HCT116 (cell line): ENCODE measurements around the gene OR4K14. TPM values are rescaled to one million over a fixed set of nuclear protein-coding genes. Genes with fewer than 3 reads are reported as not detected.
"Not testable (repeated sequence)": the region's sequence is repeated elsewhere in the genome, so short reads cannot be mapped to it uniquely, and the experiment has no call there.

Experiments
- ATAC-seq: fragments of 200-7000 bp; cut with Tn5 transposase; 2 replicates; pipeline ENCODE4 v1.9.1; 2020; ENCODE audit warnings: mild to moderate bottlenecking, moderate library complexity
- BruUV-seq: library from RNA; stranded (reverse); fragments of 400-500 nt; replicated peaks from 2 replicates; lab custom pipeline; 2021; lab: Mats Ljungman, UMichigan
- CTCF ChIA-PET: fragments of 300-600 bp; sonication (Branson Sonifier 250); formaldehyde crosslinking; loops from one replicate; lab custom pipeline; 2021; ENCODE audit warnings: antibody characterized with exemption; lab: Charles Lee
- POLR2A ChIA-PET: fragments of 300-600, 350-600 bp; sonication (Branson Sonifier 250); formaldehyde crosslinking; loops from one replicate; lab custom pipeline; 2021; ENCODE audit warnings: antibody characterized with exemption; lab: Charles Lee
- RAD21 ChIA-PET, 2 experiments: fragments of 300-600 bp; sonication (Branson Sonifier 250); formaldehyde crosslinking; loops; one replicate each; lab custom pipeline; 2023; ENCODE audit warnings: low total read pairs in 2 of 2; ENCODE audit not compliant: uncharacterized antibody in 2 of 2, unreplicated experiment in 2 of 2, low non-redundant PET in 1 of 2; lab: Charles Lee
- DNase-seq: peaks from one replicate; pipeline ENCODE4 v3.0.0-alpha.2; 2010; ENCODE audit warnings: low read depth, low spot score
- H2AFZ ChIP-seq: fragments of 200-600 bp; shearing (Covaris generic), sonication (generic); 2 replicates; pipeline ENCODE4 v1.6.1; 2017; ENCODE audit warnings: low read depth, mixed run types, mixed read lengths, antibody characterized with exemption, low read length; ENCODE audit not compliant: poor library complexity, severe bottlenecking
- H3K27ac ChIP-seq: 2 replicates; pipeline ENCODE4 v1.5.1; 2012; ENCODE audit warnings: low read depth, low read length
- H3K27me3 ChIP-seq: fragments of 200-600 bp; sonication (generic); 2 replicates; pipeline ENCODE4 v1.6.1; 2016; ENCODE audit warnings: mixed run types, low read length, mixed read lengths; ENCODE audit not compliant: insufficient read depth
- H3K36me3 ChIP-seq, 2 experiments: fragments of 200-500 bp in 1 of 2; fragments of 200-600 bp in 1 of 2; sonication (Bioruptor generic) in 1 of 2; sonication (generic) in 1 of 2; 2 replicates each; pipeline versions ENCODE4 v1.5.1 to v1.6.1; 2014 to 2016; ENCODE audit warnings: low read length in 2 of 2, inconsistent platforms in 1 of 2, mixed read lengths in 1 of 2, mixed run types in 1 of 2; ENCODE audit not compliant: insufficient read depth in 2 of 2, control insufficient read depth in 1 of 2
- H3K4me1 ChIP-seq, 2 experiments: fragments of 200-600 bp in 1 of 2; sonication (generic) in 1 of 2; 2 replicates each; pipeline versions ENCODE4 v1.5.1 to v1.6.1; 2012 to 2017; ENCODE audit warnings: low read length in 2 of 2, inconsistent platforms in 1 of 2, mild to moderate bottlenecking in 1 of 2, mixed read lengths in 1 of 2, mixed run types in 1 of 2, moderate library complexity in 1 of 2; ENCODE audit not compliant: insufficient read depth in 2 of 2, control insufficient read depth in 1 of 2
- H3K4me2 ChIP-seq: fragments of 200-600 bp; sonication (generic); 2 replicates; pipeline ENCODE4 v1.6.1; 2017; ENCODE audit warnings: mixed run types, low read length, mixed read lengths
- H3K4me3 ChIP-seq, 2 experiments: fragments of 200-600 bp in 1 of 2; sonication (generic) in 1 of 2; replicated peaks in 1 of 2; 2 replicates each; pipeline ENCODE4 v1.5.1; 2011 to 2016; ENCODE audit warnings: low read length in 2 of 2, control low read depth in 1 of 2, low read depth in 1 of 2, mild to moderate bottlenecking in 1 of 2, mixed read lengths in 1 of 2, mixed run types in 1 of 2
- H3K79me2 ChIP-seq: fragments of 200-600 bp; sonication (generic); 2 replicates; pipeline ENCODE4 v1.6.1; 2017; ENCODE audit warnings: mild to moderate bottlenecking, mixed run types, low read length, moderate library complexity, mixed read lengths; ENCODE audit not compliant: insufficient read depth
- H3K9ac ChIP-seq: fragments of 200-600 bp; sonication (generic); 2 replicates; pipeline ENCODE4 v1.6.1; 2016; ENCODE audit warnings: low read length, mixed read lengths
- H3K9me2 ChIP-seq: fragments of 200-600 bp; sonication (generic), shearing (Covaris generic); 2 replicates; pipeline ENCODE4 v1.6.1; 2017; ENCODE audit warnings: mixed run types, mild to moderate bottlenecking, moderate library complexity; ENCODE audit not compliant: insufficient read depth
- H3K9me3 ChIP-seq, 2 experiments: fragments of 200-500 bp in 1 of 2; fragments of 200-600 bp in 1 of 2; sonication (Bioruptor generic) in 1 of 2; sonication (generic) in 1 of 2; 2 replicates each; pipeline ENCODE4 v1.6.1; 2014 to 2017; ENCODE audit warnings: low read length in 2 of 2, mixed read lengths in 2 of 2, inconsistent platforms in 1 of 2, low read depth in 1 of 2, mild to moderate bottlenecking in 1 of 2, mixed run types in 1 of 2, moderate library complexity in 1 of 2; ENCODE audit not compliant: control insufficient read depth in 1 of 2, insufficient read depth in 1 of 2
- H4K20me1 ChIP-seq: fragments of 200-600 bp; sonication (generic), shearing (Covaris generic); 2 replicates; pipeline ENCODE4 v1.6.1; 2017; ENCODE audit warnings: mixed run types, mild to moderate bottlenecking, moderate library complexity; ENCODE audit not compliant: insufficient read depth
- CEBPB ChIP-seq: IDR thresholded peaks from 2 replicates; pipeline ENCODE4 v1.6.1; 2012; ENCODE audit warnings: low read depth
- CTCF ChIP-seq, 3 experiments: fragments of 200-600 bp in 1 of 3; sonication (generic) in 1 of 3; IDR thresholded peaks in 2 of 3; conservative IDR thresholded peaks in 1 of 3; 2 replicates each; pipeline ENCODE4 v1.5.1; 2012 to 2017; ENCODE audit warnings: low read depth in 2 of 3, low read length in 2 of 3, antibody characterized with exemption in 1 of 3, borderline replicate concordance in 1 of 3, control low read depth in 1 of 3, mild to moderate bottlenecking in 1 of 3, mixed read lengths in 1 of 3, mixed run types in 1 of 3, moderate library complexity in 1 of 3; ENCODE audit not compliant: insufficient read depth in 1 of 3
- EGR1 ChIP-seq: IDR thresholded peaks from 2 replicates; pipeline ENCODE4 v1.6.1; 2012; ENCODE audit warnings: low read depth
- ELF1 ChIP-seq: IDR thresholded peaks from 2 replicates; pipeline ENCODE4 v1.6.1; 2012; ENCODE audit warnings: low read depth, borderline replicate concordance
- POLR2A ChIP-seq: IDR thresholded peaks from 2 replicates; pipeline ENCODE4 v1.7.0; 2011; ENCODE audit warnings: borderline replicate concordance; ENCODE audit not compliant: insufficient read depth, insufficient read length; ENCODE audit errors: extremely low read depth
- TCF7L2 ChIP-seq: IDR thresholded peaks from 2 replicates; pipeline ENCODE4 v1.7.0; 2011; ENCODE audit warnings: borderline replicate concordance, inconsistent platforms; ENCODE audit not compliant: insufficient read depth, insufficient read length; ENCODE audit errors: extremely low read depth
- ZNF274 ChIP-seq: fragments of 200-500 bp; sonication (Bioruptor generic); IDR thresholded peaks from 2 replicates; pipeline ENCODE4 v1.6.1; 2014; ENCODE audit warnings: mild to moderate bottlenecking, low read depth, low read length, inconsistent platforms
- intact Hi-C: fragments of 100-400 bp; cut with micrococcal nuclease; formaldehyde crosslinking; loops from 2 replicates; pipeline ENCODE4 v1.10.0; 2022
- total RNA-seq: library from RNA; stranded (reverse); gene quantifications from one replicate; pipeline ENCODE4 v1.2.1, GENCODE V29; 2021; ENCODE audit not compliant: unreplicated experiment
- TF ChIP-seq, protein P1 (sequence below): IDR thresholded peaks from 2 replicates; pipeline ENCODE4 v1.6.1; 2012

The OR4K14 gene
- total RNA-seq, 1 experiment from 2014 or later = not detected

DNA sequence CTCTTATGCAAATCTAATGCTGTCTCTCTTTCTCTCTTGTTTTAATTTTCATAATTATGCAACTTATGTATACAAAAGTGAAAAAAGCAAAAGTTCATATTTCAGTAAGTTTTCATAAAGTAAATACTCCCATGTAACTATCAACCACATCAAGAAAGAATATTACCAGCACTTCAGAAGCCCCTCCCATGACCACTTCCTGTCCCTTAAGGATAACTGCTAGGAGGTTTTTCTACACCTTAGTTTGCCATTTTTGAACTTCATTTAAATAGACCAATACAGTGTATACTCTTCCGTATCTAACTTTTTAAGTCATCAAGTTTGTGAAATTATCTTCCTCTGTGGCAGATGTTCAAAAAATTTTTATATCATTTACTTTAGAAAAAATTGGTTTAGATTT, 44.3 kb downstream of the OR4K14 start:
- Histone ChIP-seq H3K36me3 (no peaks in the 10 kb centered on the region), H3K9me3 (no peaks in the 10 kb centered on the region), H3K79me2 (no peaks in the 10 kb centered on the region), H3K9me2 (no peaks in the 10 kb centered on the region), H3K27ac (no peak overlapping the region), H4K20me1 (no peaks in the 10 kb centered on the region), H3K27me3 (no peaks in the 10 kb centered on the region), H3K4me2 (no peak overlapping the region), H3K9ac (no peak overlapping the region), H2AFZ (no peak overlapping the region), H3K4me3 (no peak overlapping the region), H3K4me1 (no peaks in the 10 kb centered on the region)
- ChIA-PET RAD21 (no interaction called here), POLR2A (no interaction called here), CTCF (no interaction called here)
- TF ChIP-seq ZNF274 (no peak), POLR2A (no peak), CTCF (IDR thresholded peaks at IDR 0.05 in 2 of 3, conservative IDR thresholded peaks at IDR 0.05 in 1 of 3; ENCODE audit: borderline replicate concordance in 1 of 3, insufficient read depth in 1 of 3, low read depth in 2 of 3, low read length in 2 of 3) (no peak), TCF7L2 (no peak), CEBPB (no peak), ELF1 (no peak), EGR1 (no peak)
- TF ChIP-seq, protein P1, sequence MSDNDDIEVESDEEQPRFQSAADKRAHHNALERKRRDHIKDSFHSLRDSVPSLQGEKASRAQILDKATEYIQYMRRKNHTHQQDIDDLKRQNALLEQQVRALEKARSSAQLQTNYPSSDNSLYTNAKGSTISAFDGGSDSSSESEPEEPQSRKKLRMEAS = no peak
- no TSS peak for BruUV-seq
- no peak for DNase-seq
- no peak for ATAC-seq
- intact Hi-C loops = no loop called here

DNA sequence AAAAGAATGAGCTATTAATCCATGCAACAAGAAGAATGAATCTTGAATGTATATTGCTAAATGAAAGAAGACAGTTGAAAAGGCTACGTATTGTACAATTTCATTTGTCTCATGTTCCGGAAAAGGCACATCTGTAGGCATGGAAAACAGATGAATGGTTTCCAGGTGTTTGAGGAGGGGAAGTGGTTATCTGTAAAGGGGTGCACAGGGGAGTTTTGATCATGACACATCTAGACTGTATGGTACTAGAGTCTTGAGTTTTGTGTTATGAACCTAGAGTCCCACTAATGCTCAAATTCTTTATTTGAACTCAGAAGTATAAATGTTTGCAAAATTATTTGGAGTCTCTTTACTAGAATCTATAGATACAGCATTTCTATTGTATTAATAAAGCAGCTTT, 49.4 kb downstream of the OR4K14 start:
- intact Hi-C loops = loop anchor here (10.0 kb wide), 1 partner anchor 45 kb away; the partner anchor contains the start of gene OR4K14
- ATAC-seq, H3K4me3 ChIP-seq, BruUV-seq, RAD21 ChIA-PET, POLR2A ChIA-PET, H2AFZ ChIP-seq, H3K79me2 ChIP-seq, H3K9me3 ChIP-seq, H3K4me1 ChIP-seq, H3K9me2 ChIP-seq, H3K27ac ChIP-seq, H3K9ac ChIP-seq, H4K20me1 ChIP-seq, H3K27me3 ChIP-seq, H3K36me3 ChIP-seq, CTCF ChIA-PET, DNase-seq, H3K4me2 ChIP-seq: not testable (repeated sequence)

Other genes starting within 250 kb of the OR4K14 start
- gene OR4M1, start 245.8 kb downstream of the OR4K14 start, total RNA-seq = not detected
- gene OR4N2, start 215.5 kb downstream of the OR4K14 start, total RNA-seq = not detected
- not detected for gene OR4K2, start 144.2 kb downstream of the OR4K14 start, total RNA-seq
- gene OR4K5, start 98.7 kb downstream of the OR4K14 start, total RNA-seq = not detected
- gene OR4K1, start 88.4 kb downstream of the OR4K14 start, total RNA-seq = not detected
- gene OR4K15, start 43.7 kb downstream of the OR4K14 start, total RNA-seq = not detected
- not detected for gene OR4Q2, start 17.1 kb downstream of the OR4K14 start, total RNA-seq
- not detected for gene OR4K13, start 16.7 kb upstream of the OR4K14 start, total RNA-seq
- gene OR4L1, start 40.7 kb upstream of the OR4K14 start, total RNA-seq = not detected
- gene OR4K17, start 91.4 kb upstream of the OR4K14 start, total RNA-seq = not detected
- gene OR4N5, start 119.5 kb upstream of the OR4K14 start, total RNA-seq = not detected
- not detected for gene OR11G2, start 171.6 kb upstream of the OR4K14 start, total RNA-seq
- gene OR11H6, start 204.4 kb upstream of the OR4K14 start, total RNA-seq = not detected
- not detected for gene OR11H7, start 209.7 kb upstream of the OR4K14 start, total RNA-seq
- gene OR11H4, start 220.0 kb upstream of the OR4K14 start, total RNA-seq = not detected